Progenitor cell of endocrine pancreas (in vitro differentiated cells): ENCODE results near the gene RGS7. TPM values are rescaled to one million over a fixed set of nuclear protein-coding genes. Genes with fewer than 3 reads are reported as not detected.
"Not testable (repeated sequence)": the region's sequence is repeated elsewhere in the genome, so short reads cannot be mapped to it uniquely, and the experiment has no call there.

Source experiments
- DNase-seq: peaks from one replicate; pipeline ENCODE4 v3.0.0; 2021; ENCODE audit warnings: low spot score; ENCODE audit not compliant: unreplicated experiment
- H3K27ac Mint-ChIP-seq: 2 replicates; pipeline ENCODE4 v1.8.0; 2021; ENCODE audit warnings: mild to moderate bottlenecking, moderate library complexity, mixed read lengths
- H3K27me3 Mint-ChIP-seq: 2 replicates; pipeline ENCODE4 v1.8.0; 2021; ENCODE audit warnings: mixed read lengths
- H3K36me3 Mint-ChIP-seq: 2 replicates; pipeline ENCODE4 v1.8.0; 2022; ENCODE audit warnings: mixed read lengths; ENCODE audit not compliant: insufficient read depth
- H3K4me1 Mint-ChIP-seq: 2 replicates; pipeline ENCODE4 v1.8.0; 2021; ENCODE audit warnings: low read depth, mixed read lengths
- H3K4me3 Mint-ChIP-seq: 2 replicates; pipeline ENCODE4 v1.8.0; 2021; ENCODE audit warnings: low read depth, mild to moderate bottlenecking, moderate library complexity, mixed read lengths
- H3K9me3 Mint-ChIP-seq: 2 replicates; pipeline ENCODE4 v1.8.0; 2021; ENCODE audit warnings: low read depth, mixed read lengths
- CTCF ChIP-seq: fragments of 200-600 bp; sonication (generic); IDR thresholded peaks from one replicate; pipeline ENCODE4 v1.5.0; 2021; ENCODE audit warnings: antibody characterized with exemption, mild to moderate bottlenecking; ENCODE audit not compliant: unreplicated experiment
- total RNA-seq: library from RNA; stranded (reverse); gene quantifications from 2 replicates; pipeline ENCODE4 v1.2.1, GENCODE V29; 2021

The RGS7 gene
- total RNA-seq, 1 donor from 2014 or later = 2.4 TPM

DNA sequence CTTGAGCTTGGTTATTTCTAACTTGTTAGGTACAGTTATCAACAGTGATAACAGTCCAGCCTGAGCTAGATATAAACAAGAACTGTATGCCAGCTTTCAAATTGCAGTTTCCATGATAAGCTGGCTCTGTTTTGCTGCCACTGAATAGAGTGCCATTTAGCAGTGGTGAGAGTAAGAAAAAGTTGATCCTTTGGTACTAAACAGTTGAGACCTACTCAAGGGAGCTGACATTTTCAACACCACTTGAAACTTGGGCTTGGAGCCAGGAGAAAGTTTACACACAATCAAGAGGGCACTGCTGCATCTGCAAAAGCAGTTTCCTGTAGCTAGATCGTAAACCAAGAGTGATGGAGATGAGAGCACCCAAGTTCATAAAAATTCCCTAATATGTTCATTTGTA is 131.3 kb downstream of the RGS7 start:
- TF ChIP-seq CTCF = no peak
- no peak for DNase-seq
- no peaks in the 10 kb centered on the region for H3K36me3 Mint-ChIP-seq
- H3K9me3 Mint-ChIP-seq = peaks cover 4% of the 10 kb centered on the region
- H3K4me3 Mint-ChIP-seq = no peak overlapping the region
- no peak overlapping the region for H3K27ac Mint-ChIP-seq
- no peaks in the 10 kb centered on the region for H3K27me3 Mint-ChIP-seq
- H3K4me1 Mint-ChIP-seq = peaks cover 7% of the 10 kb centered on the region

GRCh38 chr1:241224189-241224588 is 132.8 kb downstream of the RGS7 start:
- H3K4me1 Mint-ChIP-seq = peaks cover 18% of the 10 kb centered on the region
- H3K27ac Mint-ChIP-seq, DNase-seq, H3K36me3 Mint-ChIP-seq, H3K9me3 Mint-ChIP-seq, H3K27me3 Mint-ChIP-seq, H3K4me3 Mint-ChIP-seq: not testable (repeated sequence)

DNA sequence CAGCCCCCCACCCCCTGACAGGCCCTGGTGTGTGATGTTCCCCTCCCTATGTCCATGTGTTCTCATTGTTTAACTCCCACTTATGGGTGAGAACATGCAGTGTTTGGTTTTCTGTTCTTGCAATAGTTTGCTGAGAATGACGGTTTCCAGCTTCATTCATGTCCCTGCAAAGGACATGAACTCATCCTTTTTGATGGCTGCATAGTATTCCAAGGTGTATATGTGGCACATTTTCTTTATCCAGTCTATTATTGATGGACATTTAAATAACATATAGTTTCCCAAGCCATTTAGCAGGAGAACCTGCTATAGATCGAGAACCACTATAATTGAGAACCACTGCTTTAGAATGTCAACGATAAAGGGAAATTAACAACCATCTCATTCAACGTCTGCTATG is 134.2 kb downstream of the RGS7 start:
- not testable (repeated sequence) for H3K4me3 Mint-ChIP-seq, H3K36me3 Mint-ChIP-seq, H3K27ac Mint-ChIP-seq, H3K9me3 Mint-ChIP-seq, H3K27me3 Mint-ChIP-seq, DNase-seq
- H3K4me1 Mint-ChIP-seq = peaks cover 23% of the 10 kb centered on the region

DNA sequence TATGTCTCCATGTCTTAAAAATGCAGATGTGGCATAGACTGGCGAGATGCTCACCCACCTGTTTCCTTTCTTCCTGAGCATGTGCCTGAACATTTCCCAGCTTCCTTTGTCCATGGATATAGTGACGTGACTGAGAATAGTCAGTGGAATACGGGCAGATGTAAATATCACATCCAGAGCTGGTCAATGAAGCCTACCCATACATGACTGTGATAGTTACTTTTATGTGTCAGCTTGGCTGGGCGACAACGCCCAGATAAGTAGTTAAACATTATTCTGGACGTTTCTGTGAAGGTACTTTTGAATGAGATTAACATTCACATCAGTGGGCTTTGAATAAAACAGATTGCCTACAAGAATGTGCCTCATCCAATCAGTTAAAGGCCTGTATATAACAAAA is 135.7 kb downstream of the RGS7 start:
- Mint-ChIP-seq H3K9me3 (peaks cover 4% of the 10 kb centered on the region), H3K36me3 (no peaks in the 10 kb centered on the region), H3K27ac (no peak overlapping the region), H3K27me3 (no peaks in the 10 kb centered on the region), H3K4me3 (no peak overlapping the region), H3K4me1 (peaks cover 23% of the 10 kb centered on the region)
- no peak for TF ChIP-seq CTCF
- no peak for DNase-seq

- not testable (repeated sequence) for H3K36me3 Mint-ChIP-seq, H3K27ac Mint-ChIP-seq
- H3K4me1 Mint-ChIP-seq = peaks cover 23% of the 10 kb centered on the region
These were observed 136.1 kb downstream of the RGS7 start for GRCh38 chr1:241220913-241221312.

DNA sequence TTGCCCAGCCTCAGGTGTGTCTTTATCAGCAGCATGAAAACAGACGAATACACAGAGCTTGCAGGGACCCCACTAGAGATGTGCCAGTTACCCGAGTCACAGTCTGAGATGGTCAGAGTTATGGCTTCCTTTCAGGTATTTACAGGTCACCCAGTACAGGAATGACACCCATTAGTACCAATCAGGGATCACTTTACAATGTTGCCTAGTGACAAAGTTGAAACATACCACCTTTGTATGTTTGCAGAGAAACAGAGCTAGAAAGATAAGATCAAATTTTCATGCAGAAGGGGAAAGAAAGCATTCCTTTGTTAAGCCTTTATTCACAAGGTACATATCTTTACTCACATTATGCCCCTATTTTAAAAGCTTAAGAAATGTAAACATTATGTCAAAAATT is 137.6 kb downstream of the RGS7 start:
- H3K27ac Mint-ChIP-seq = peak overlapping the region; percentile 53
- no peaks in the 10 kb centered on the region for H3K36me3 Mint-ChIP-seq
- no peak overlapping the region for H3K4me3 Mint-ChIP-seq
- TF ChIP-seq CTCF = no peak
- no peaks in the 10 kb centered on the region for H3K27me3 Mint-ChIP-seq
- peaks cover 32% of the 10 kb centered on the region for H3K4me1 Mint-ChIP-seq
- no peak for DNase-seq
- H3K9me3 Mint-ChIP-seq = peaks cover 4% of the 10 kb centered on the region

More at GRCh38 chr1:241220913-241221312, 136.1 kb downstream of the RGS7 start:
- H3K27me3 Mint-ChIP-seq, H3K9me3 Mint-ChIP-seq, DNase-seq, H3K4me3 Mint-ChIP-seq: not testable (repeated sequence)

GRCh38 chr1:241217516-241217915 is 139.5 kb downstream of the RGS7 start:
- no peak overlapping the region for H3K4me3 Mint-ChIP-seq
- TF ChIP-seq CTCF = no peak
- H3K9me3 Mint-ChIP-seq = no peaks in the 10 kb centered on the region
- DNase-seq = no peak
- H3K27me3 Mint-ChIP-seq = no peaks in the 10 kb centered on the region
- H3K36me3 Mint-ChIP-seq = no peaks in the 10 kb centered on the region
- no peak overlapping the region for H3K27ac Mint-ChIP-seq
- peaks cover 42% of the 10 kb centered on the region for H3K4me1 Mint-ChIP-seq
